Measurements from ENCODE around the gene CPPED1.

CPPED1 gene

DNA sequence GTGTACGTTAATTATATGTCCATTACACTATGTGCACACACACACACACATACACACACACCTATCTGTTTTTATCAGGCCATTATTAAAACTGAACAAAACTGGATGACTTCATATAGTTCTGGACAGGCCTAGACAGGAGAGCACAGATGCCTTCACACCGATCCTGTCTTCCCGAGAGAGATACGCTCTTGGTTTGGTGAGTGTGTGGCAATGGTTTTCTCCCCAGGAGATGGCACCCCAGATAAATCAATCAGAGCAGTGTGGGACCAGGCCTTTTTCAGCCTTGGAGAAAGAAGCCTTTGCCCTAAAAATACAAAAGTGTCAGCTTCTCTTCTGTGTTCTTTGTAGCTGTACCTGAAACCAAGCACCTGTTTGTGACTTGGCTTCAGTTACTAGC lies 83.7 kb downstream of the CPPED1 start:
- H3K27me3 Mint-ChIP-seq (ENCODE audit: low read depth), result no peaks in the 10 kb centered on the region
- no peak overlapping the region for H3K27ac Mint-ChIP-seq
- TF ChIP-seq, protein P1, sequence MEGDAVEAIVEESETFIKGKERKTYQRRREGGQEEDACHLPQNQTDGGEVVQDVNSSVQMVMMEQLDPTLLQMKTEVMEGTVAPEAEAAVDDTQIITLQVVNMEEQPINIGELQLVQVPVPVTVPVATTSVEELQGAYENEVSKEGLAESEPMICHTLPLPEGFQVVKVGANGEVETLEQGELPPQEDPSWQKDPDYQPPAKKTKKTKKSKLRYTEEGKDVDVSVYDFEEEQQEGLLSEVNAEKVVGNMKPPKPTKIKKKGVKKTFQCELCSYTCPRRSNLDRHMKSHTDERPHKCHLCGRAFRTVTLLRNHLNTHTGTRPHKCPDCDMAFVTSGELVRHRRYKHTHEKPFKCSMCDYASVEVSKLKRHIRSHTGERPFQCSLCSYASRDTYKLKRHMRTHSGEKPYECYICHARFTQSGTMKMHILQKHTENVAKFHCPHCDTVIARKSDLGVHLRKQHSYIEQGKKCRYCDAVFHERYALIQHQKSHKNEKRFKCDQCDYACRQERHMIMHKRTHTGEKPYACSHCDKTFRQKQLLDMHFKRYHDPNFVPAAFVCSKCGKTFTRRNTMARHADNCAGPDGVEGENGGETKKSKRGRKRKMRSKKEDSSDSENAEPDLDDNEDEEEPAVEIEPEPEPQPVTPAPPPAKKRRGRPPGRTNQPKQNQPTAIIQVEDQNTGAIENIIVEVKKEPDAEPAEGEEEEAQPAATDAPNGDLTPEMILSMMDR (IDR thresholded peaks at IDR 0.05; ENCODE audit: unreplicated experiment in 3 of 3), result no peak

DNA sequence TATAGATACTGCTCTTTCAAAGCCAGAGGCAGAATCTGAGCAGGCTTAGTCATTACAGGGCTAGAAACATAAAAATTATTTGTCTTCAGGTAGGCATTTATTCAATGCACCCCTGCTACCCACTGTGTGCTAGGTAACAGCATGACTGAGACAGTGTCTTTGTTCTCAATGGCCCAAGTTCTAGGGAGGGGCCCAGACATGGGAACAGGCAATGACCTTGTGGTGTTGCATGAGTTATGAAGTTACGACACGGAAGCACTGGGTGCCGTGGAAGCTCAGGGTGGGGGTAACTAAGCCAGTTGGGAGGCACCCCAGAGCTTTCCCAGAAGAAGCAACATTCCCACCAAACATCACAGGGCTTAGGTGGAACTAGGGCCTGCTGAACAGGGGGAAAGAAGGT lies 87.0 kb downstream of the CPPED1 start:
- Mint-ChIP-seq H3K36me3 (ENCODE audit: low read depth) (peaks cover 17% of the 10 kb centered on the region), H3K27ac (no peak overlapping the region), H3K9me3 (peaks cover 6% of the 10 kb centered on the region), H3K27me3 (ENCODE audit: low read depth) (no peaks in the 10 kb centered on the region), H3K4me3 (no peak overlapping the region), H3K4me1 (no peaks in the 10 kb centered on the region)
- TF ChIP-seq, protein P1 (IDR thresholded peaks at IDR 0.05; ENCODE audit: unreplicated experiment in 3 of 3), result no peak

More for the DNA sequence above, 83.7 kb downstream of the CPPED1 start:
- H3K9me3 Mint-ChIP-seq, result peaks cover 5% of the 10 kb centered on the region
- H3K4me1 Mint-ChIP-seq, result no peaks in the 10 kb centered on the region
- H3K36me3 Mint-ChIP-seq (ENCODE audit: low read depth), result peaks cover 21% of the 10 kb centered on the region
- no peak overlapping the region for H3K4me3 Mint-ChIP-seq

DNA sequence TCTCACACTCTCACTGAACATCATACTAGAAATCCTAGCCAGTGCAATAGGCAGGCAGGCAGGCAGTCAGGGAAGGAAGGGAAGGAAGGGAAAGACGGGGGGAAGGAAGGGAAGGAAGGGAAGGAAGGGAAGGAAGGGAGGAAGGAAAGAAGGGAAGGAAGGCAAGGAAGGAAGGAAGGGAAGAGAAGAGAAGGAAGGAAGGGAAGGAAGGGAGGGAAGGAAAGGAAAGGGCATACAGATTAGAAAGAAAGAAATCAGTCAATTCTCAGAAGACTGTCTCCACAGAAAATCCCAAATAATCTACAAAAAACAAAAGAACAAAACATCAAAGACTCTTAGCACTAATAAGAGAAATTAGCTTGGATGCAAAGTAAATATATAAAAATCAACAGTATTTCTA lies 93.9 kb downstream of the CPPED1 start:
- TF ChIP-seq, protein P1 (IDR thresholded peaks at IDR 0.05; ENCODE audit: unreplicated experiment in 3 of 3), result no peak
- Mint-ChIP-seq H3K36me3 (ENCODE audit: low read depth) (peaks cover 12% of the 10 kb centered on the region), H3K9me3 (peaks cover 7% of the 10 kb centered on the region), H3K4me1 (no peaks in the 10 kb centered on the region), H3K27ac (no peak overlapping the region), H3K4me3 (no peak overlapping the region), H3K27me3 (ENCODE audit: low read depth) (no peaks in the 10 kb centered on the region)

DNA sequence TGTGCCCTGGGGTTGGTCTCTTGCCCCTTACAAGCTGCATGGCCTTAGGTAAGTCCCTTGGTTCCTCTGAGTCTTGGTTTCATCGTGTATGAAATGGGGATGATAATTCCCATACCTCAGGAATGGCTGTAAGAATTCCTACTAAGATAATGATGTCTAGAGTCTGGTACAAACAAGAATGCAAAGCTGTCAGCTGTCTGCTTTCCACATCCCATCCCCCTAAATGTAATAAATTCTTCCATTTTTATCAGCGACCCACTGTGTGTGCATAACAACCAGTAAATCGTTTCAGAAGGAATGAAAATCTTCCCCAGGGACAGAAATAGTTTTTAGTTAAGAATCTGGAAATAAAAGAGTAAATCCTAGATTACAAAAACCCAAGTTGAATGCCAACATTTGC lies 95.4 kb downstream of the CPPED1 start:
- TF ChIP-seq, protein P1 (IDR thresholded peaks at IDR 0.05; ENCODE audit: unreplicated experiment in 3 of 3), result no peak
- peaks cover 5% of the 10 kb centered on the region for H3K9me3 Mint-ChIP-seq
- no peak overlapping the region for H3K27ac Mint-ChIP-seq
- no peak overlapping the region for H3K4me3 Mint-ChIP-seq
- H3K4me1 Mint-ChIP-seq, result no peaks in the 10 kb centered on the region
- no peaks in the 10 kb centered on the region for H3K27me3 Mint-ChIP-seq (ENCODE audit: low read depth)
- peaks cover 16% of the 10 kb centered on the region for H3K36me3 Mint-ChIP-seq (ENCODE audit: low read depth)

DNA sequence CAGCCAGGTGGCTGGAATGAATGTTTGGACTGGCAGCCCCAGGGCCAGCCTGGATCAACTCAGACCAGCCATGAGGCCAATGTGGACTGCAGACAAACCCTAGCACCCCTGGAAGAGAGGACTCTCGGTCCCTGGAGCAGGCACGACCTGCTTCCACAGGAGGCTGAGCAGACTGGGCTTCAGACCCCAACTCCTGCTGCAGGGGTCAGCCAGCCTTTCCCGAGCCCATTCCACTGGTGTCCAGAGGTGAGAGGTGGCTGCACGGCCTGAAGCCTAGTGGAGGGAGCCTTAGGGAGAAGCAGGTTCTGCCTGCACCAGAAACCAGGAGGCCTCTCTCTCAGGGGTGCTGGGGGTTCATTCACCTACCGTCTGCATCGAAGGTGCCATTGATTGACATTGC lies 97.1 kb downstream of the CPPED1 start:
- Mint-ChIP-seq H3K27ac (no peak overlapping the region), H3K4me3 (no peak overlapping the region), H3K4me1 (no peaks in the 10 kb centered on the region), H3K36me3 (ENCODE audit: low read depth) (peaks cover 20% of the 10 kb centered on the region), H3K9me3 (peaks cover 5% of the 10 kb centered on the region), H3K27me3 (ENCODE audit: low read depth) (no peaks in the 10 kb centered on the region)
- TF ChIP-seq, protein P1 (IDR thresholded peaks at IDR 0.05; ENCODE audit: unreplicated experiment in 3 of 3), result no peak

DNA sequence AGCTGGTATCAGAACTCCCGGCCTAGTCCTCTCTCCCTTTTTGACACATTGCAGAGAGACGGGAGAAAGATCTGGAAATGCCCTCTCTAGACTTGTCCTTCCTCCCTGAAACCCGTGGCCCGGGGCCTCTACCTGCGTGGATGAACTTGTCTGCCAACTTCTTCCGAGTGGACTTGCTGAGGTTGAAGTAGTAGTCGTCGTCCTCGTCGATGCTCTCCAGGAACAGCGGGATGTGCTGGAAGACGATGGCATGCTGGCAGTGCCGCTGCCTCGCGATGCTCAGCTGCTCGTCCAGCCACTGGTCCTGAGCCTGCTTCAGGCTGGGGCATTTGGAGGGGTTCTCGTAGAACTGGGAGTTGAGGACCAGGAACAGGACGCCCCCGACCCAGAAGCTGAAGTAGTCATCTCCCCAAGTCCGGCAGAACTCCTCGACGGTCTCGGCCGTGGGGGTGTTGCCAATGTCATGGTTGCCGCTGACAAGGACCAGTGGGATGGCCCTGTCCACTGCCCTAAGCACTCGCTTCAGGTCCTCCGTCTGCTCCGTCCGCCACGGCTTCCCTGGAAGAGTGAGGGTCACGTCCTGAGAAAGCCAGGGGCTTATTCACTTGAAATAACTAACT lies 99.1 kb downstream of the CPPED1 start:
- TF ChIP-seq, protein P1 (IDR thresholded peaks at IDR 0.05; ENCODE audit: unreplicated experiment in 3 of 3), result no peak
- H3K9me3 Mint-ChIP-seq, result no peaks in the 10 kb centered on the region
- H3K27ac Mint-ChIP-seq, result no peak overlapping the region
- H3K4me3 Mint-ChIP-seq, result no peak overlapping the region
- no peaks in the 10 kb centered on the region for H3K27me3 Mint-ChIP-seq (ENCODE audit: low read depth)
- H3K36me3 Mint-ChIP-seq (ENCODE audit: low read depth), result peaks cover 12% of the 10 kb centered on the region
- no peaks in the 10 kb centered on the region for H3K4me1 Mint-ChIP-seq
